ENCODE results near the gene CRHBP.
A peak's percentile ranks its signal among the peaks of the same experiment; 100 is the strongest.
"Not testable (repeated sequence)": the region's sequence is repeated elsewhere in the genome, so short reads cannot be mapped to it uniquely, and the experiment has no call there.

Gene CRHBP

DNA sequence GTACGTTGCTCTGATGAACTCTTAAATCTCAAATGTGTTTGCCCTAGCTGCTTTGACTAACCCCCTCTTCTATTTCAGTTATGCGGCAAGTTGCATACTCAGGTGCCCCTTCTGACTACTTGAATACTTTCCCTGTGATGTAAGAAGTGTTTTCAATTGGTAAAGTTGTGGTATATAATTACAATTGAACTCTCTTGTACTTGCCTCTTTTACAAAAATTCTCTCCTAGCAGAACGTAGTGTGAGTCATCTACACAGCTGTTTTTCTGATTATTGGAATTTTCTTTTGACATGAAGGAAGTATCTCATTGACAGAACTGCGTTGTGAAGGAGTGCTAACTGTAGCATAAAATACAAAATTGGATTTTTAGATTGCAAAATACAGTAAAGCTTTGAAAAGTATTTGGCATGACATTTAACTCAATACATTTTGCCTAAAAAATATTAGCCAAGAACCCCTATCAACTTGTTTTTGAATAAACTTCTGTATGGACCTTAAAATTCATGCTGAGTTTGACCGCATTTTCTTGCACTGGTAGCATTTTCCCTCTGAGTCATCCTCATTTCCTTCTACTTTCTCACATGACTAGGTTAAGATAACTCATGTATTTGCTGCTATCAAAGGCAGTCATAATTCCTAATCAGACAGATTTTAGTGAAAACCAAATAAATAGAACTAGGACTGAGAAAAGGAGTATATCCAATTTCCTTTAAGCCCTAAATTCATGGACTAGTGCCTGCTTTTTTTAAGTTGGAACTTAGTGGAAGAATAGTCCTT, 6.3 kb downstream of the CRHBP start:
- DNase-seq (ENCODE audit: low read depth): peak; percentile 53

DNA sequence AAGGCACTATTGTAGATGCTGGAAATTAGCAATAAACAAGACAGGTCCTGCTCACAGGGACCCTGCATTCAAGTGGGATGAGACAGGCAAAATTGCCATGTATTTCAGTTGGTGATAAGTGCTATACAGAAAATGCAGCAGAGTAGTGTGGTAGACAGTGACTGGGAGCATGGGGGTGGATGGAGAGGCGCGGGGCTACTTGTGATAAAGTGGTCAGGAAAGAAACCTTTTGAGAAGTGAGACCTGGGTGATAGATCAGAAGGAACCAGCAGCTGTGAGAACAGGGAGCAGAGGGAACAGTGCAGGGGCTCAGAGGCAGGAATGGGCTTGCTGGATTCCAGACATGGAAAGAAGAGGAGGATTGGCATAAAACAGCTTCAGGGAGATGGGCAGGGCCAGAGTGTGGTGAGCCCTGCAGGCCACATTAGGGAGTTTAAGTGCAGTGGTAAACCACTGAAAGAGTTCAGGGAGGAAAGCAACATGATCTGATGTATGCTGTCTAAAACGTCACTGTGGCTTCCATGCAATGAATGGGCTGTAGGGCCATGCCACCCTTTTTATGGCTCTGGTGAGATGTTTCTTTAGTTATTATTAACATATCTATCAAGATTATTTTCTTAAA, 7.3 kb downstream of the CRHBP start:
- DNase-seq (ENCODE audit: low read depth): no peak

DNA sequence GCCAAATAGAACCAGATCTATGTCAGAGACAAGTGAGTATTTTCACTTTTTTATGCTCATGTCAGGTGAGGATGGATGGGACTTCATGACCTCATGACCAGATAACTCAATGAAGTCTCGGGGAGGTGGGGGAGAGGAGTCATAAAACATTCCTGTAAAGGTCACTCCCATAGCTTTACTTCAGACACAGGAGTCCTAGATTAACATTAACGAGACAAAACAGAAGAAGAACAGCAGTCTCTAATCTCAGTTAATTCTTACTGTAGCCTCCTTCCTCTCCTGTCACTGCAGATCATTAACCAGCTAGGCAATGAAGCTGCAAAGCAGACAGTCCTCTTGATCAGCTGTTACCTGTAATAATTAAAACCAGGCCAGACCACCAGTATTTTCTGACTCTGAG, 11.2 kb downstream of the CRHBP start:
- no peak for DNase-seq (ENCODE audit: low read depth)

DNA sequence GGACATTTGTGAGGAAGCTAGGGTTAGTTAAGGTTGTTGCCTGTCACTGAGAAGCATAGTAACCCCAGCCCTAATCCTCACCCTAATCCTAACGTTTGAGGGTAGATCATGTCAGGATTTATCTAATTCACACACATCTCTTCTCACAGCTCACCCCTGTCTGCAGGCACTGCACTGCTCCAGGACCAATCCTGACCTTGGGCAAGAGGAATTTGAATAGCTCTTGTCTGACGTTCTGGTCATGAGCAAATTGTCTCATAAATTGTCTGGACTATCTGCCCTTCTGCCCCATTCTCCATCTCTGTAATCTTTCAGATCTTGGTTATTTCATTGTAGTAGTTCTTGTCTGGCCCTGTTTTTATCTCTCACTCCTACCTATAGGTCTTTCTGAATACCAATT, 18.7 kb downstream of the CRHBP start:
- DNase-seq (ENCODE audit: low read depth): no peak

DNA sequence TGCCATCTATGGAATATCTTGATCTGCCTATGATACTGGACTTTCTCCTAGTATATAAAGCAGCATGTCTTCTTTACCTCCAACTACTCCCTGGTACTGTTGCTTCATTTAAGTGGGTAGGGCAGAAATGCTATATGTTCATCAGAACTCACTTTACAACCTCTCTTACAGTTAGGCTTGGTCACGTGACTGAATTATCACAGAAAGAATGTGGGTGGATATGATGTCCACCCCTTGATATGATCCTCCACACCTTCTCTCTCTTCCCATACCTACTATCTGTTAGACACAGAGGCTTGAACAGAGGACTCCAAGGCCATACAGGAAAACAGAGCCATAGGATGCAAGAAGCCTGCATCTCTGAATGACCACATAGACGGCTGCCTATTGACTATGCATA, 19.8 kb downstream of the CRHBP start:
- DNase-seq (ENCODE audit: low read depth): no peak

DNA sequence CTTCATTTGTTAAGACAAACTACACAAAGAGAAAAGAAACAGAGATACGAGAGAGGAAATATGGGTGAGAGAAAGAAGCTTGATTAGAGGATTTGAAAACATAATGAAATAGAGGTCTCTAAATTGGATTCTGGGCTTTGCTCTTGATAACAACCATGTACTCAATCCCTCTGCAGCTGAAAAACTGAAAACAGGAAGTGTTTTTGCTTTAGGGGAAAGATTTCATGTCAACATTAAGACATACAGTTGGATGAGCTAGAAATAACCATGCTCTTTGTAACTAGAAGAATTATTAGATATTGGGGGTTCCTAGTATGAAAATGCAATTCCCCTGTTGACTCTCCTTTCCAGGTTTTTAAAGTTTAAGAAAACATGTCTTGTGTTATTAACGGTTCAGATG, 21.9 kb downstream of the CRHBP start:
- no peak for DNase-seq (ENCODE audit: low read depth)

DNA sequence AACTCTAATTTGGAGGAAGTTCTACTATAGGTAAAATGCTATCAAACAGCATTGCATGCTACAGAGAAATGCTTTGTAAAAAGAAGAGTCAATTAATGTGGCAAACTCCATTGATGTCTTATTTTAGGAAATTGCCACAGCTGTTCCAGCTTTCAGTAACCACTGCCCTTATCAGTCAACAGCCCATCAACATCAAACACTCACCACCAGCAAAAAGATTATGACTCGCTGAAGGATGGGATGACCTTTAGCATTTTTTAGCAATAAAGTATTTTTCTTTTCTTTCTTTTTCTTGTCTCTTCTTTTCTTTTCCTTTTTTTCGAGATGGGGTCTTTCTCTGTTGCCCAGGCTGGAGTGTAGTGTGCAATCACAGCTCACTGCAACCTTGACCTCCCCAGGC, 26.0 kb downstream of the CRHBP start:
- no peak for DNase-seq (ENCODE audit: low read depth)

DNA sequence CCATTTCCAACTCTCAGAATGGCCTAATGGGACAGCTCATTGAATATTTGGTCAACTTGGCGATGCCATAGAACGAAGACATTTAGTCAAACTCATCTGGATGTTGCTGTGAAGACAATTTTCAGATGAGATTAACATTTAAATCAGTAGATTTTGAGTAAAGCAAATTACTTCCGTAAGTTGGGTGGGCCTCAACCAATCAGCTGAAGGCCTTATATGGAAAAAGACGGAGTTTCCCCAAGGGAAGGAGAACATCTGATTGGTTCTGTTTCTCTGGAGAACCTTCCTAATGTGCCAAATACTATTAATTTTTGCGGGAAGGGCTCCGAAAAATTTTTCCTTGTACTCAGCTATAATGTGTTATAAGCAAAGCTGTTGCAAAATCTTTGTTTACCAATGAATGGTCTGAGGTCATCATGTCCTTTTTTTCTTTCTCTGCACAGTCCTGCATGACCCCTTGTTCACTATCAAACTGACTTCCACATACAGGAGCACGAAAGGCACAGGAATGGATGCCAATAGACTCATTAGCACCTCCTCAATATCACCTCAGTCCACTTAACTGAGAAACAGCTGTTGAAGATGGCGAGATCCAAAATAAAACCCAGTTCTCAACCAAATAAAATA, 27.8 kb downstream of the CRHBP start:
- no peak for DNase-seq (ENCODE audit: low read depth)

DNA sequence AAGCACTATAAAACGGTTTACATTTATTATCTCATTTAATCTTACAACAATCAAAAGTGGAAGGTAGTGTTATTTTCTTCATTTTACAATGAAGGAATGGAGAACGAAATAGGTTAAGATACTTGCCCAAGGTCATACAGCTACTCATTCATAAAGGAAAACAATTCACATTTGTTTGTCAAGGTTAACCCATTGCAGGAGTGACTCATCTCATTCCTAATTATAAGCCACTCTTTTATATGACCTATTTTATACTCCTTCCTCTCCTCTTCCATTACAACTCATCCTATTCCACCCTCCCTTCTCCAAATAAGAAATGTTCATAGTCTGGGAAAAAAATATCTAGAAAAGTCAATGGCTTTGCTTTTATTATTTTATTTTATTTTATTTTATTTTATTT, 29.6 kb downstream of the CRHBP start:
- DNase-seq (ENCODE audit: low read depth): no peak

DNA sequence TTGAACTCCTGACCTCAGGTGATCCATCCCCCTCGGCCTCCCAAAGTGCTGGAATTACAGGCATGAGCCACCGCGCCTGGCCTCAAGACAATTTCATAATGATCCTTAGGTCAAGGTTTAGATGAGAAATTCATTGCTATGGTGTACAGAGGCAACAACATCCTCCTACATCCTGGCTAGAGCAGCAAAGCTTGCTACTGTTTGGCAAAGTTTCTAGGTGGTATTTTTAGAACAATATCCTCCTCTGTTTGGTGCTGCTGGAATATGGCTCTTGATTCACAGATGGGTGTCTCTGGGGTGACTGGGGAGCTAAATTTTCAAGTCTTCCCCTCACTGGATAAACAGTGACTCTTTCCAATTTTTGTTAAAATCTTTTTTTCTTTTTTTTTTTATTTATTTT, 30.6 kb downstream of the CRHBP start:
- no peak for DNase-seq (ENCODE audit: low read depth)

DNA sequence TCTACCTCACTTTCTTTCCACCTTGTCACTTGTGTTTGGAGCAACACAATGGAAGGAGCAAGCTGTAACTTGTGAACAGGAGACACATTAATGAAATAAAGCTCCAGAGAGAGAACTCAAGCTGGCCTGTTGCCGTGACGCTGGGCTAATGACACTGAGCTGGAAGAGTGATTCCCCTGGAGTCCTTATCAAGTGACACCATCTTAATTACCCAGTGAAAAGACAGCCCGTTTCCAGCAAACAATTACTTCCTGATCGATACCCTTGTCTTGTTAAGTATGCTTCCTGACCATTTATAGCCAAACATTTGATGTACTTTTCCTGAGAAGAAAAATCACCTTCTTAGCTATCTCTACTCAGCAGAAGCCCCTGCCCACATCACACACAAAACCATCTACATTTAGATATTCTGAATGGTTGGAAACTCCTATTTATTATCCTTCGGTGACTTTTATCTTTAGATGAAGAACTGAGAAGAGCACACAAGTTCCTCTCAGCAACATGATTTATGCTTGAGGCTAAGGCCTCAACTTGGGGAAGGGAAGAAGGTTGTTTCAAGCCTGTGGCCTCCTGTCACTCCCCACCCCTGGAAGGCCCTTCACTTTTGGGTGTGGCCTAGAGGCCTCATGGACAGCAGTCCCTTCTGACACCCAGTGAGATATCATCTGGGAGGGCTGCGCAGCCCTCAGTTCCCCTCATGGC, 34.1 kb downstream of the CRHBP start:
- no peak for DNase-seq (ENCODE audit: low read depth)

DNA sequence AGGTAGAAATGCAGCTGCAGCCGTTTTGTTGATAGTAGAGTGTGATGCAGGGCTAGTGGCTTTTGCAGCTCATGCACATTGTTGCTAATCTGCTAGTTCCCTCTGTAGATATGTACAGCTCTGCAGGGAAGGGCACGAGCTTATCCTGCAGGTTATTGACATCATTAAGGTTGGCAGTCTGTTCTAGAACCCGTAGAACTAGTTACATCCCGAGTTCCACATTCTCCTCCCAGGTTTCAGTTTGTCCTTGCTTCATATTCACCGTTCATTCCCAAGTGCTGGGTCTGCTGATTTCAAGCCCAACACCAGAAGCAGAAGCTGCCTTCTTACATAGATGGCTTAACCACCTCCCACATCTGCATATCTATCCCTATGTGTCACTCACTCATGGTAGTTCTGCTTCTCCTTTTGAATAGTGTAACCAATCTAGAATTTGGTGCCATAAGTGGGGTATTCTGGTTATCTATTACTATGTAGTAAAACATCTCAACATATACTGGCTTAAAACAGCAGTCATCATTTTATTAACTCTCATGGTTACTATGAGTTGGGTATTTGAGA, 38.1 kb downstream of the CRHBP start:
- no peak for DNase-seq (ENCODE audit: low read depth)

DNA sequence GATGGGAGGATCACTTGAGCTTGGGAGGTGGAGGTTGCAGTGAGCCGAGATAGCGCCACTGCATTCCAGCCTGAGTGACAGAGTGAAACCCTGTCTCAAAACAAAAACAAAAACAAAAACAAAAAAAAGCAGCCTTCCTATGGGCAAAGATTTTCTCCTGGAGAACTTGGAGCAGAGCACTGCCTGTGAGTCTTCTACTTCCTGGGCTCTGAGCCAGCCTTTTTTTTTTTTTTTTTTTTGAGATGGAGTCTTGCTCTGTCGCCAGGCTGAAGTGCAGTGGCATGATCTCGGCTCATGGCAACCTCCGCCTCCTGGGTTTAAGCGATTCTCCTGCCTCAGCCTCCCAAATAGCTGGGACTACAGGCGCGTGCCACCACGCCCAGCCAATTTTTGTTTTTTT, 40.6 kb downstream of the CRHBP start:
- DNase-seq (ENCODE audit: low read depth): not testable (repeated sequence)

DNA sequence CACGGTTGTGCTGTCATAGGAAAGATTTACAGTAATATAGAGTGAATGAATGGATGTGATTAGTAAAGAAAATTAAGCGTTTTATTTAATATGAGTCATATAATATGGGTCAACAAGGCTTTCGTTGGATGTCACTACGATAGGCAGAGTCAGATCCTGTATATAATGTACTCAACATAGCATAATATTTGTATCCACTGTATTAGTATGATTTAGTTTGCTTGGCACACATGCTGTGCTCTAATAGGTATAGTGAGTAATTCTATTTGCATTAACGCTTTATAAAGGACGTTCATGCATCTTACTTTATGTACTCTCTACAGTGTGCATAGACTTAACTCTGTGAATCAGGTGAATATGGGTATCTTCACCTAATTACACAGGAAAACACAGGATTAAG, 41.5 kb downstream of the CRHBP start:
- DNase-seq (ENCODE audit: low read depth): no peak

DNA sequence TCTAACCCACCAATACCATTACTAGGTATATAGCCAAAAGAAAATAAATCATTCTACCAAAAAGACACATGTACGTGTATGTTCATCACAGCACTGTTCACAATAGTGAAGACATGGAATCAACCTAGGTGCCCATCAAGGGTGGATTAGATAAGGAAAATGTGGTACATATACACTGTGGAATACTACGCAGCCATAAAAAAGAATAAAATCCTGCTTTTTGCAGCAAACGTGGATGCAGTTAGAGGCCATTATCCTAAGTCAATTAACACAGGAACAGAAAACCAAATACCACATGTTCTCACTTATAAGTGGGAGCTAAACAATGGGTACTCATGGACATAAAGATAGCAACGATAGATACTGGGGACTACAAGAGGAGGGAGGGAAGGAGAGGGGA, 45.4 kb downstream of the CRHBP start:
- not testable (repeated sequence) for DNase-seq (ENCODE audit: low read depth)

DNA sequence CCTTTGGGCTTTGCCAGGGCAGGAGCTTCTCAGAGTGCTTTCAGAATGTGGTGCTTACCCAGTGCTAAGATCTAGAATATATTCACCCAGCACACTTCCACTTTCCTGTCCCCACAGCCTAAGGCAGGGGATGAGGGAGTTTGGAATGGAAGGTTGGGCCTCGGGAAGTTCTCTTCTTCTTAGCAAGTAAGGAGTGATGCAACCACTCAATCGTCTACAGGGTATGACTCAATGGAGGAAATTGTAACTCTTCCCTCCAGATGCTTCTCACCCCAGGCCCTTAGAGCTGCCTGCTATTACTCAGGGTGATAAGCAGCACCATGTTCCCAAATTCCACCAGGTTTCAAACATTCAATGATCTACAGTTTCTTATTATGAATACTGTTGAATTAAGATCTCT, 46.6 kb downstream of the CRHBP start:
- DNase-seq (ENCODE audit: low read depth): peak; percentile 33

DNA sequence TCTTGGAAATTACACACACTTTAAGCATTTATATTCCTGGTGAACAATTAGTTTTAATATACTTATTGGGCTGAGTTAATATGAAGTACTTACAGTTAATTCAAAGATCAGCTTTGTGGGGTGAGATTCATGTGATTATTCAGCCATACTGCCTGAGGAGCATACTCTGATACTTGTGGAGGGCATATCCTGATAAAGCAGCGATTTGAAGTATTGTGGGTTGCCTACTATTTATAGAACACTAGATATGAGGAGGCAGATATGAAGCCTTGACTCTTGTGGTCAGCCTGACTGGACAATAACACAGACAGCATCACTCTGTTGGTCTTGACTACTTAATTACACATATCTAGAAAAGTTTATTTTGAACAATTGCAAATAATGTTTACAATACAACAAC, 50.4 kb downstream of the CRHBP start:
- DNase-seq (ENCODE audit: low read depth): no peak

DNA sequence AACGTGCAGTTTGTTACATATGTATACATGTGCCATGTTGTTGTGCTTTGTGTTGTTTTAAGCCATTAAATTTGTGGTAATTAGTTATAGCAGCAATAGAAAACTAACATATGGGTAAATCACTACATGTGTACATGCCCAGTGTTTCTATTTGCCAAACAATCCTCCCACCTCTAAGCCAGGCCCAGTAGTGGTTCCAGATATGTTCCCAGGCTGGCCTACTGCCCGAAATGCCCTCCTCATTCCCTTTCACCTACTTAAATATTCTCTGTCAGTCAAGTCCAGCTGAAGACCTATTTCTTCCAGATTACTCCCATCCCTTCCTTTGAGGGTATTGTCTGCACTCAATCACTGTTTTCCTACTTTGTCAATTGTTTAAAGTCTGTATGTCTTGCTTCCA, 53.3 kb downstream of the CRHBP start:
- no peak for DNase-seq (ENCODE audit: low read depth)

DNA sequence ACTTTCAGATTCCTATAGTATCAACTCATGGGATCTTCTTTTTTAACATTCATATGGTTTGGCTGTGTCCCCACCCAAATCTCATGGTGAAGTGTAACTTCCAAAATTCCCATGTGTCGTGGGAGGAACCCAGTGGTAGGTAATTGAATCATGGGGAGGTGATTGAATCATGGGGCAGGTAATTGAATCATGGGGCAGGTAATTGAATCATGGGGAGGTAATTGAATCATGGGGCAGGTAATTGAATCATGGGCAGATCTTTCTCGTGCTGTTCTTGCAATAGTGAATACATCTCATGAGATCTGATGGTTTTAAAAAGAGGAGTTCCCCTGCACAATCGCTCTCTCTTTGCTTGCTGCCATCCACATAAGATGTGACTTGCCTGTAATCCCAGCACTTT, 55.6 kb downstream of the CRHBP start:
- no peak for DNase-seq (ENCODE audit: low read depth)

DNA sequence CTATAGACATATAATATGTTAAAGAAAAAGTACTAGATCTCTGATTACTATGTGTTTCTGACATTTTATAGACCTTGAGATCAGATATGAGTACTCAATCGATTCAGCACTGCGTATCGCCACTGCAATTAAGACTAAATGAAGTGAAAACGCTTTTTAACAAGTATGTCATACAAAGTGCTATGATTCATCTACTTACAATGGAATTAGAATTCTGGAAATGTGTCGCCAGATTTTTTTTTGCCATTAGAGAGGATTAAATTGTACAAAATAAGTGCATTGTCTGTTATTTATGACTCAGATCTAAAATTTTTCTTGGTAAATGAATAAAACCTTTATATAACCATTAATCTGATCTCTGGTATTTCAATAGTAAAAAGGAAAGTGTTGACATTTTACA, 57.4 kb downstream of the CRHBP start:
- no peak for DNase-seq (ENCODE audit: low read depth)

DNA sequence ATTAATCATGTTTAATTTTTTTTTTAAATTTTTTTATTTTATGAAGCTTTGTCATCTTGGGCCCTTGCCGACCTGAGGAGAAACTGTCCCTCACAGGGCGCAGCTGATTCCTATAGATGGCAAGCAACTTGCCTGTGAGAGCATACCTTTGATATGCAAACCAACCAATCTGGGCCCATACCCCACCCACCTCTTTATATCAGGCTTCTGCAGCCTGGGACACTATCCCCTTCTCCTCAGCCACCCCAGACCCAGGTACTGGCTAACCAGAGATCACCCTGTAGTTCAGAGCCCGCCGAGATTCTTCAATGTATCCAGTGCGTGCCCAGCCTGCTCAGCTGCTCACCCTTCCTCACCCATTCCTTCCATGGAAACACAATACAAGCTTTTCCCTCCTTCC, 58.7 kb downstream of the CRHBP start:
- no peak for DNase-seq (ENCODE audit: low read depth)

DNA sequence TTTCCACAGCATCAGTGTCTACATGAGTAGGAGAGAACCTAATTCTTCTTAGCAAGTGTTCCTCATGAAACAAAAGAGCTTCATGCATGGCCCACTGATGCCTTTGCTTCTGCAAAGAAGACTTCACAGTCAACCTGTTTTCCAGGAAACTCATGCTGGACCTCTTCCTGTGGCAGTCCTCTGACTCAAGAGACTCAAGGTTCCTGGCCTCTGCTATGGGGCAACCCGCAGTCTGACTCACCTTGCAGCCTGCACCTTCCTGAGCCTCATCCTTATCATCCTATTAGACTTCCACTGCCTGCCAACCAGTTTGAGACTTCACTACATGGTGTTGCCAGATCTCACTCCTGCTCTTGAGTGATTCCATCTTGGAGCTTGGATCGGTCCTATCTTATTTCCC, 59.8 kb downstream of the CRHBP start:
- DNase-seq (ENCODE audit: low read depth): no peak
